Measurements from ENCODE around the gene NEDD4.
A peak's percentile ranks its signal among the peaks of the same experiment; 100 is the strongest.
"Not testable (repeated sequence)": the region's sequence is repeated elsewhere in the genome, so short reads cannot be mapped to it uniquely, and the experiment has no call there.

The NEDD4 gene

DNA sequence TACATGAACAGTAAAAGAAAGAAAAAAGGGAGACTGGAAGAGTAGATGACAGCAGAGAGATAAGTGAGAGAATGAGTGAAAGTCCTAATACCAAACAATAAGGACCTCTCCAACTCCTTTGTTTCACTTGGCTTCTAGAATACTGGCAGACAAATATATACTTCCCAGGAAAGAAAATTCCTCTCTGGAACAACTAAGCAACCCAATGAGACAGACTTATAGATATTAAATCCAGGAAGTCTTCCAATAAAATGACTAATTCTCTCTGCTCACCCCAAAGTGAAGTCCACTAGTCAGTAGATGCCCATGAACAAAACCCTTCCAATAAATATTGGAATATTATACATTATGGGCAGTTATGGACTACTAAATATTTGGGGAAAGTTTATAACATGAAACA lies 114.2 kb downstream of the NEDD4 start:
- DNase-seq, result no peak

GRCh38 chr15:55873024-55873720 lies 120.2 kb downstream of the NEDD4 start:
- DNase-seq, result no peak

DNA sequence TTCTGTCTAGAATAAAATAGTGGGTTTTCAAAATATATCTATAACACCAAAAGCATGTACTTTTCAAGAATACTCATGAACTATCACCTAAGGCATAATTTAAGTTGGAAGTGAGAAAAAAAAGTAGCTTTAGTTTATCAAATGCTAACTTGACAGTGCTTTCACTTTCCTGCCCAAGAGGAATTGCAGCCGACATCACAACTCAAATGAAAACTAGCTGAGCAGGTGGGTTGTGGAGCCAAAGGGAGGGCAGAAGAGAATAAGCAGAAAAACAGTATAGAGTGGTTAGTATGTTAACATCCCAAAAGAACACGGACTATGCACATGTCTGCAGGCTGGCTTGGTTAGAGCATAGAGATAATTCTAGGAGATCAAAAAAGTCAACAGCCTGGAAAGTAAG lies 120.9 kb downstream of the NEDD4 start:
- no peak for DNase-seq

DNA sequence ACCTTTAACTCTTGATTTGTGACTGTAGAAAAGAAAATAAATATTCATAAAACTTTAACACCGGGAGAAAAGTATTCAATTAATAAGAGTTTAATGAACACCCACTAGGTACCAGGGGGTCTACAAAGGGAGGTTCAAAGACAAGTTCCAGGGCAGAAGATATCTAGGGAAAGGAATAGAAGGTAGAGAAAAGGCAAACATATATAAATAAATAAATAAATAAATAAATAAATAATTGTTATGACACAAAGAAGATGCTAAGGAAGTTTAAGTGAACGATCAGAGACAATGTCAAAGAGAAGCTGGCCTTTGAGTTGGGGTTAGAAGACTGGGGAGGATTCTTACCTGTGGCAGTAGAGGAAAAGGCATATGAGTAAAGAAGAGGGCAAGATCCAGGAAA lies 123.8 kb downstream of the NEDD4 start:
- DNase-seq, result no peak

GRCh38 chr15:55868707-55869106 lies 124.7 kb downstream of the NEDD4 start:
- no peak for DNase-seq

GRCh38 chr15:55868291-55868690 lies 125.1 kb downstream of the NEDD4 start:
- not testable (repeated sequence) for DNase-seq

DNA sequence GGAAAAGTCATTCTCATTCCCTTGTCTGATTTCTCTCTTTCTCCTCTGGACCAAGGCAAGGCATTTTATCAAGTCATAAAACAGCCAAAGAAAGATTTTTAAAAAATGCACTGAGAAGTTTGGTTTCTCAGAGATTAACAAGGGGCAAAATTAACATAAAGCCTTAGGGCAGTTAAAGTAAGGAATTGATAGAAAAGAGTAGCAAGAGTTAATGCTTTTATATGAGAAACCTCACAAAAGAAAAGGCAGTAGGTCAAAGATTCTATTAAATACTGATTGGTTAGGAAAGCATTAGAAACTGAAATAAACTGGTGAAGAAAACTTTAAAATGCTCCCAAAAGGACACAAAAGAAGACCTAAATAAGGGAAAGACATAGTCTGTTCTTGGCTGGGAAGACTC lies 129.5 kb downstream of the NEDD4 start:
- DNase-seq, result no peak

GRCh38 chr15:55861115-55861514 lies 132.3 kb downstream of the NEDD4 start:
- DNase-seq, result no peak

- DNase-seq, result no peak
These were observed 132.9 kb downstream of the NEDD4 start for GRCh38 chr15:55860468-55860867.

- no peak for DNase-seq
These were observed 133.7 kb downstream of the NEDD4 start for GRCh38 chr15:55859681-55860080.

- no peak for DNase-seq
These were observed 134.8 kb downstream of the NEDD4 start for GRCh38 chr15:55858661-55859060.

GRCh38 chr15:55856506-55857164 lies 136.8 kb downstream of the NEDD4 start:
- no peak for DNase-seq

DNA sequence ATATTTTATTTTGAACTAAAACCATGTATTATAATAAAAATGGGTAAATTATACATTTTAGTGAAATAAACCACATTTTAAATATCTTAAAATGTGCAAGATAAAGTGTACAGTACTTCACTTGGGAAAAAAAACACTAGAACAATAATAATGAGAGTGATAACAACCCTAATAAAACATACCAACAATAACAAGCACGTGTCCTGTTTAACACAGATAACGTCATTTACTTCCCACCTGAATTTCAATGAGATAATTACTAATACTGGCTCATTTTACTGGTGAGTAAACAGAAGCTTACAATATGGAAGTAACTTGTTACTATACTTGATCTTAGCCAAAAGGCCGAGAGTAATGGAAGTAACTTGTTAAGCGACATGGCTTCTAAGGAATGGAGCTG lies 140.3 kb downstream of the NEDD4 start:
- no peak for DNase-seq

DNA sequence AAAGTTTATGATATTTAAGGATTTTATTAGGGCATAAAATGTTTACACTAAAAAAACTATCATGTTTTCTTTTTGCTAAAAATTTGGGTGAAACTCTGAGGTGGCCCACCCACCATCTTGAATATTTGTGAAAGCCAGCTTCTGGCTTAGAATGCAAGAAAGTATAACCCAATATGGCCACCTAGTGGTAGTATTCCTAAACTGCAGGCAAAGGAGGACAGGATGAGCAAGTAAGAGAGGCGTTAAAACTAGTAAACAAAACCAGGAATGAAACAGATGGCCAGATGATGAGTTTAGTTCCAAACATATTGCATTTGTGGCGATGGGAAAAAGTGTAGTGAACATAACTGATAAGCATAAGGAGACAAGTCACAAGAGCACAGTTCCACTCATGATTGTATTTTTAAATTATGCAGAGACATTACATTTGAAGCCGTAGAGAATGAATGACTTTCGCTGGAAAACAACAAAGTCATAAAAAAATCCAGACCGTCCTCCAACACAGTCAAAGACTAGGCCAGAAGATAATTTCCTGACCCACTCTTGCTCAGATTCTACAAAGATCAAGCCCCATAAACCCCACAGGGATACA lies 147.2 kb downstream of the NEDD4 start:
- DNase-seq, result peak; percentile 3

DNA sequence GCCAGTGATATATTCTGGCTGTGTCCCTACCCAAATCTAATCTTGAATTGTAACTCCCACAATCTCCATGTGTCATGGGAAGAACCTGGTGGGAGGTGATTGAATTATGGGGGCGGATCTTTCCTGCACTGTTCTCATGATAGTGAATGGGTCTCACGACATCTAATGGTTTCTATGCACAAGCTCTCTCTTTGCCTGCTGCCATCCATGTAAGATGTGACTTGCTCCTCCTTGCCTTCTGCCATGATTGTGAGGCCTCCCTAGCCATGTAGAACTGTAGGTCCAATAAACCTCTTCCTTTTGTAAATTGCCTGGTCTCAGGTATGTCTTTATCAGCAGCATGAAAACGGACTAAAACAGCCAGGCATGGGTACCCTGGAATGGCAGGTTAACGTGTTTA lies 150.5 kb downstream of the NEDD4 start:
- DNase-seq, result not testable (repeated sequence)

DNA sequence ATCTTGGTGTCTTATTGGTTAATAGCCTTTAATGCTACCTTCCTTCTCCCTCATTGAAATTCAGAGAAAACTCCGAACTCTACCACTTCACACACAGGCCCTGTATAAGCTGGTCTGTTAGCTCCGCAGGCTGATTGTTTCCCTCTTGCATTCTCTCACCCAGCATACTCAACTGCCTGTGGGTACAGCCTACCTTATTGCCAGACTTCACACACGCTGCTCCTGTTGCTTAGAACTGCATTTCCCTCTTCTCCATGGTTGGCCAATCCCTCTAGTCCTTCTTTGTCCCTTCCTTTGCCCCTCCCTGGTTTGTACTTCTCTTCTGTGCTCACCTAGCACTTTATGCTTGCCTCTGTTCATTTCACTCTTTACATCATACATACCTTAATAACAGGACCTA lies 157.5 kb downstream of the NEDD4 start:
- no peak for DNase-seq

DNA sequence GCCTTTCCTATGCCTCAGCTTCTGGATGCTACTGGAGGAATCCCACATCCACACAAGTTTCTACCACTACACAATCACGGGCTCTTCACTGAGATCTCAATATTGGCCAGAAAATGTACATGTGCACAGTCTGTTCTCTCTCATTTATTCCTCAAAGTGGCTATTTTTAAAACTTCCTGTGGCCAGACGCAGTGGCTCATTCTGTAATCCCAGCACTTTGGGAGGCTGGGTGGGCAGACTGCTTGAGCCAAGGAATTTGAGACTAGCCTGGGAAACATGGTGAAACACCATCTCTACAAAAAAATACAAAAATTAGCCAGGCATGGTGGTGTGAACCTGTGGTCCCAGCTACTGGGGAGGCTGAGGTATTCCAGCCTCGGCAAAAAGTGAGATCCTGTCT lies 159.1 kb downstream of the NEDD4 start:
- DNase-seq, result no peak

DNA sequence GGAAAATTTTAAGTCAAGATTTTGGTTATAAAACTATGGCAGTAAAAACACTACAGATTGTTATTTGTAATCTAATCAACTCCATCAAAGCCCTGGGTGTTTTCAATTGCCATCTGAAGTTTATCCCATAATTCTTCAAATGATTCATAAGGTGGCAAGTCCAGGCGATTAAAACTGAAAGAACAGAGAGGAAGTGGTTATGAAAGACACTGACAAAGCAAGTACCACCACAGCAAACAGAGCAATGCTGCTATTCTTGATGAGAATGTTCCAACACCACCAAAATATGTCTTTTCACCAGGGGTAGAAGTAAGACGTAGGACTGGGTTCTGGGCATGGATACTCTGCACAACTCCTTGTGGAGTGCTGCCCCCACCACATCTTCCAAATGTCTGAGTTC lies 163.6 kb downstream of the NEDD4 start:
- no peak for DNase-seq

DNA sequence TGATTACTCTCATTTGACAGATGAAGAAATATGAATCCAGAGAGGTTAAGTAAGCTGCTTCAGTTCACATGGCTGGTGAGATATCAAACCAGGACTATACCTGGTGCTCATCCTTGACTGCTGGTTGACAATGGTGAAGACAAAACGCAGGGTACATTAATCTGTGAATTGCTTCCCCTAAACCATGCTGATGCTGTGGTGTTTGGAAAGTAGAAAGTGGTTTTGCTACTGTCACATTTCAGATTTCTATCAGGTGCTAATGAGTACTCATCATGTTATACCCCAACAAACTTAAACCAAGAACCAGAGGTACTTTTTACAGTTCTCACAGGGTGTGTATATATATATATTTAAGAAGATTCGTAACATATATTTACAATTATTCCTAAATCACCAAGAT lies 165.5 kb downstream of the NEDD4 start:
- no peak for DNase-seq

DNA sequence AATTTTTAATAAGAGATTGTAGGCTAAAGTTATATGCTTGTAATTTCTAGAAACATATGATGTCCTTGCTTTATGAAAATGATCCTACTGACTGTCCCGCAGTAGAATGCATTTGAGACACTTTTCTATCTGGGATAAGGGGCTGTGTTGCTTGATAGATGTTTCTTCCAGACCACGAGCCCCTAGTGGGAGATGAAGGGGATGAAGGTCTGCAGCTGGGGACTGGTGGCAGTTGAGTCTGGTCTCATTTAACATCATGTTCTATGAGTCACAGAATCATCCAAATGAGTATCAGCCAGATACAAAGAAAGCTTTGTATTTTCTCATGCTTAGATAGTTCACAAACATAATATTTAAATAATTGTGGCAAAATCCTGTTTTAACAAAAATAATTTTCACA lies 166.2 kb downstream of the NEDD4 start:
- DNase-seq, result no peak

DNA sequence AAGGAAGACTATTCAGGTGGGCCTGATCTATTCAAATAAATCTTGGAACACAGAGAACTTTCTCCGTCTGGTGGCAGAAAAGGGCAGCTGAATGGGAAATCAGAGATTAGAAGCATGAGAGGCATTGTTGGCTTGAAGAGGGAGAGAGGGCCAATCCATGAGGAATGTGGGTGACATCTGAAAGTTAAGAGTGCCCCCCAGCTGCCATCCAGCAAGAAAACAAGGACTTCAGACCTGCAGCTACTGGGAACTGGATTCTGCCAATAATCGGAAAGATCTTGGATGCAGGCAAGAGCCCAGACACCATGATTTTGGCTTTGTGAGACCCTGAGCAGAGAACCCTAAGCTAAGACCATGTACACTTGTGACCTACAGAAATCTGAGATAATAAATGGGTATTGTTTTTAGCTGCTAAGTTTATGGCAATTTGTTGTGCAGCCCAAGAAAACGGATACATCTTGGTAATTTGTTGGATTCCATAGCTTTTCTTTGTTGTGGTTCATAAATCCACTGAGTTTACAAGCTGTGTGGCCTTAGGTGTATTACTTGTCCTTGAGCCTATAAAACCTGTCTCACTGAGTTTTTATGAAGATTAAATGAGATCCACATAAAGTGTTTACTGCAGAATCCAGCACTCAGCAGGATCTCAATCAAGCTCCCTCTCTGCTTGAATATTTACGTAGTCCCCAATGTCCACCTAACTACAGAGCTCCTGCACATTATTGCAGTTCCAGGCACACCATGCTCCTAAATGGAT lies 168.4 kb downstream of the NEDD4 start:
- DNase-seq, result no peak

- no peak for DNase-seq
These were observed 169.6 kb downstream of the NEDD4 start for GRCh38 chr15:55823699-55824340.

DNA sequence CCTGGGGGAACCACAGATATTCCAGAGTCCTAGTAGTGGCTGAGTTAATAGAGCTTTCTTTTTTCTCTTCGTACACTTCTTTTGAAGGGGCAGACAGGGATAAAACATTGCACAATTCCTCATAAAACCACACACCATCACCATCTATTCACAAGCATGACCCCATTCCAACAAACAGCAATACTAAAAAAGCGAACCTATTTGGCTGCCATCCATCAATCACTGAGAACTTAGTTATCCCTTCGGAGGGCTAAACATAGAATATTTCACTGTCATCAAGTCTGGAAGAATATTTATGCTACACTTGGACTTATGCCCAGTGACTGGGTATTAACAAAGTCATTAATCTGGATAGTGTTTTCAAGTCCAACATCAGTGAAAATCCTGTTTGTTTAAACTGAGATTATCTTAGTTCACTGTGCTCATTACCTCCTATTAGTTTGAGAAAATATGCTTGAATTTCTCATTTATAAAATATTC lies 170.2 kb downstream of the NEDD4 start:
- DNase-seq, result no peak

Data from DMS79 treated with DMSO at 0.1 percent for 48 hours (cell line).